ENCODE results near the gene RNF225.

Gene RNF225

DNA sequence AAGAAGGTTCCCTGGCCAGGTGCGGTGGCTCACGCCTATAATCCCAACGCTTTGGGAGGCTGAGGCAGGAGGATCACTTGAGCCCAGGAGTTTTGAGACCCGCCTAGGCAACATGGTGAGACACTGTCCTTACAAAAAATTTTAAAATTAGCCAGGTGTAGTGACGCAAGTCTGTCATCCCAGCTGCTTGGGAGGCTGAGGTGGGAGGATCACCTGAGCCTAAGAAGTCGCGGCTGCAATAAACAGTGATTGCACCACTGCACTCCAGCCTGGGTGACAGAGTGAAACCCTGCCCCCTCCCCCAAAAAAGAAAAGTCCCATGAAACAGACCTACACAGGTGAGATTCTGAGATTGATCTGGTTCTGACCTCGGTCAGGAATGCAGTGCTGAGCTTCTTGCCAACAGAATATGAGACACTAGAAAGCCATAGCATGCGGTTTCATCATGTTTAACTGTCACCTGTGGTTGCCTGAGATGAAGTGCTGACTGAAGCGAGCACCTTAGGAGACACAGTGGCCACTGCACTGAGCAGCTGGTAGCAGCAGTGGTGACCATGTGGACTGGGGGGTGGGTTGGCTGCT, 40.1 kb upstream of the RNF225 start:
- Mint-ChIP-seq H3K4me3 (no peak overlapping the region), H3K9me3 (no peaks in the 10 kb centered on the region), H3K4me1 (ENCODE audit: low read depth) (peaks cover 20% of the 10 kb centered on the region), H3K27me3 (peaks cover 53% of the 10 kb centered on the region), H3K36me3 (ENCODE audit: low read depth) (peaks cover 32% of the 10 kb centered on the region), H3K27ac (no peak overlapping the region)
- intact Hi-C loops (cut with micrococcal nuclease) = no loop called here

DNA sequence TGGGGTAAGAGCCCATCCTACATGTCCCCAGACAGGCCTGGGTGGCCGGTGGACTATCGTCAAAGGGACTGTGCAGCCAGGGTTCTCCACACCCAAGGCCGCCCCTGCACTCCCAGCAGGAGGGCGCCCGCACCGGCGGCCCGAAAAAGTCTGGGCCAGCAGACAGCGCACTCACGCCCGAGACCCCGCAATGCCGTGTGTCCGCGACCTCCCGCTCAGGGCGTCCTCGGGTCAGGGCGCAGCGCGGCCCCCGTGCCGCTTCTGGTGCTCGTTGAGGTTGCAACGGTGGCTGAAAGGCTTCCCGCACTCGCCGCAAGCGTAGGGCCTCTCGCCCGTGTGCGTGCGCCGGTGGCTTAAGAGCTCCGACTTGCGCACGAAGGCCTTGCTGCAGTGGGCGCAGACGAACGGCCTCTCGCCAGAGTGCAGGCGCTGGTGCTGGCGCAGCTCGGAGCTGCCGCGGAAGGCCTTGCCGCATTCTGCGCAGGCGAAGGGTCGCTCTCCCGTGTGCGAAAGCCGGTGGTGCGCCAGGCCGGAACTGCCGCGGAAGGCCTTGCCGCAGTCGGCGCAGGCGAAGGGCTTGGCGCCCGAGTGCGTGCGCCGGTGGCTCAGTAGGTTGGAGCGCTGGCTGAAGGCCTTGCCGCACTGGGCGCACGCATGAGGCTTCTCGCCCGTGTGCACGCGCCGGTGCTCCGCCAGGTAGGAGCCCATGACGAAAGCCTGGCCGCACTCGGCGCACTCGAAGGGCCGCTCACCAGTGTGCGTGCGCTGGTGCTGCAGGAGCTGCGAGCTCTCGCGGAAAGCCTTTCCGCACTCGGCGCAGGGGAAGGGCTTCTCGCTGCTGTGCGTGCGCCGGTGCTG, 39.3 kb upstream of the RNF225 start:
- intact Hi-C loops (cut with micrococcal nuclease) = no loop called here
- H3K27me3 Mint-ChIP-seq = peaks cover 48% of the 10 kb centered on the region
- no peak overlapping the region for H3K27ac Mint-ChIP-seq
- peaks cover 20% of the 10 kb centered on the region for H3K4me1 Mint-ChIP-seq (ENCODE audit: low read depth)
- H3K36me3 Mint-ChIP-seq (ENCODE audit: low read depth) = peaks cover 24% of the 10 kb centered on the region
- no peaks in the 10 kb centered on the region for H3K9me3 Mint-ChIP-seq
- H3K4me3 Mint-ChIP-seq = peak overlapping the region; percentile 37

DNA sequence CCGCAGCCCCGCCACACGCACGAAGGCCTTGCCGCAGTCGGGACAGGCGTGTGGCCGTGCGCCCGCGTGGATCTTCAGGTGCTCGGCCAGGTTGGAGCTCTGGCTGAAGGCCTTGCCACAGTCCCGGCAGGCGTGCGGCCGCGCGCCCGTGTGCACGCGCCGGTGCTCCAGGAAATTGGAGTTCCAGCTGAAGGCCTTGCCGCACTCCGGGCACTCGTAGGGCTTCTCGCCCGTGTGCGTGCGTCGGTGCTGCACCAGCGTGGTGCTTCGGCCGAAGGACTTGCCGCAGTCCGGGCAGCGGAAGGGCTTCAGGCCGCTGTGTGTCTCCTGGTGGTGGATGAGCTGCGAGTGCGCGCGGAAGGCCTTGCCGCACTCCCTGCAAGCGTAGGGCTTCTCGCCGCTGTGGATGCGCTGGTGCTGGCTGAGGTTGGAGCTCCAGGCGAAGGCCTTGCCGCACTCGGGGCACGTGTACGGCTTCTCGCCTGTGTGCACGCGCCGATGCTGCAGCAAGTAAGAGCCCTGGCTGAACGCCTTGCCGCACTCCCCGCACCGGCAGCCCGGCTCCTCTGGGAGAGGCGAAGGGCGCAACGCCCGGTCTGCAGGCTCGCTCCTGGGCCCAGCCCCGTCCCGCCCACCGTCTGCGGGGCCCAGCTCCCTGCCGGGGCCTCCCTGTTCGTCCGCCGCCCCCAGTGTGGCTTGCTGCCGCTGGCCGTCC, 38.5 kb upstream of the RNF225 start:
- Mint-ChIP-seq H3K27me3 (peaks cover 43% of the 10 kb centered on the region), H3K9me3 (no peaks in the 10 kb centered on the region), H3K27ac (no peak overlapping the region), H3K4me3 (peak overlapping the region; percentile 37), H3K4me1 (ENCODE audit: low read depth) (peaks cover 23% of the 10 kb centered on the region), H3K36me3 (ENCODE audit: low read depth) (peaks cover 19% of the 10 kb centered on the region)
- intact Hi-C loops (cut with micrococcal nuclease) = no loop called here

GRCh38 chr19:58357481-58358145, 37.8 kb upstream of the RNF225 start:
- H3K27ac Mint-ChIP-seq = no peak overlapping the region
- H3K27me3 Mint-ChIP-seq = peaks cover 43% of the 10 kb centered on the region
- no peak overlapping the region for H3K4me3 Mint-ChIP-seq
- peaks cover 27% of the 10 kb centered on the region for H3K4me1 Mint-ChIP-seq (ENCODE audit: low read depth)
- H3K9me3 Mint-ChIP-seq = no peaks in the 10 kb centered on the region
- H3K36me3 Mint-ChIP-seq (ENCODE audit: low read depth) = peaks cover 18% of the 10 kb centered on the region
- intact Hi-C loops (cut with micrococcal nuclease) = no loop called here

- peaks cover 29% of the 10 kb centered on the region for H3K4me1 Mint-ChIP-seq (ENCODE audit: low read depth)
- H3K36me3 Mint-ChIP-seq (ENCODE audit: low read depth) = peaks cover 9% of the 10 kb centered on the region
- peak overlapping the region; percentile 98 for H3K27ac Mint-ChIP-seq
- H3K27me3 Mint-ChIP-seq = peaks cover 17% of the 10 kb centered on the region
- intact Hi-C loops (cut with micrococcal nuclease) = loop anchor here (1.0 to 2.0 kb wide), 4 partner anchors 19 to 57 kb away; partner anchors contain the start of genes ERVK3-1 and ZNF837
- no peaks in the 10 kb centered on the region for H3K9me3 Mint-ChIP-seq
- H3K4me3 Mint-ChIP-seq = peak overlapping the region; percentile 96
These were observed 33.6 kb upstream of the RNF225 start for GRCh38 chr19:58361900-58362271.

DNA sequence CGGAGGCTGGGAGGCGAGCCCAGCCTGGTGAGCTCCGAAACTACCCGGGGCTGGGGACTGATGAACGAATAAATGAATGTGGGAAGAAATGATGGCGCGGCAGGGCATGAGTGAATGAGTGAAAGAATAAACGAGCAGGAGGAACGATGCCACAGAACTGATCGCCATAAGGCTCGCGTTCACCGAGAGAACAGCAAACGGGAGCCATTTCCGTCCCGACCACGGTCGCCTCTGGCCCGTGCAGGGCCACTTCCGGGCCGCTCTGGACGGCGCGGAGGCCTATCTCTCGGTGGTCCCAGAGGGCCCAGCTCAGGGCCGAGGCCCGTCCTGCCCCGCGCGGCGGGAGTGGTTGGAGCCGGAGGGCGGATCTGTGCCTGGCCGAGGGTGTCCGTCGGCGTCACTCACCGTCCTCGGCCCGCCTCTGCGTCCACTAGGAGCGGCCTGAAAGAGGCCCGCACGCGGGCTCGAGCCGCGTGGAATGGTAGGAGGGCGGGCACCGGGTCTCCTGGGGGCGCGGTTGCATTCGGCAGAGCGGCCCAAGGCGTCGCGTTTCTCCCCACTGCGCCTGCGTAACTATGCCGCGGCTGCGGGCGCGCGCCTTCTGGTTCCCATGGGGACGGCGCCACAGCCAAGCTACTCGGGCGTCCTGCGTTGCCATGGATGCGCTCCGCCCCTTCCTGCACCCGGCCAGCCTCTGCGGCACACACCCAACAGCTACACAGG, 33.0 kb upstream of the RNF225 start, which contains the start of gene ZNF497:
Gene ZNF497 (minus strand): TSS at position 480 of the 723 bp plus-strand sequence. CDS start 5,116 bp downstream, outside the sequence.
- Mint-ChIP-seq H3K4me3 (peak within 1 kb of the TSS; percentile 96), H3K9me3 (no peaks in the 10 kb centered on the region), H3K27me3 (peaks cover 12% of the 10 kb centered on the region), H3K4me1 (ENCODE audit: low read depth) (peaks cover 24% of the 10 kb centered on the region), H3K27ac (peak within 1 kb of the TSS; percentile 98), H3K36me3 (ENCODE audit: low read depth) (peaks cover 9% of the 10 kb centered on the region)
- intact Hi-C loops (cut with micrococcal nuclease) = loop anchor here (1.0 to 2.0 kb wide), 4 partner anchors 18 to 58 kb away; partner anchors contain the start of genes ERVK3-1 and ZNF837

- no peaks in the 10 kb centered on the region for H3K27me3 Mint-ChIP-seq
- no peak overlapping the region for H3K4me3 Mint-ChIP-seq
- intact Hi-C loops (cut with micrococcal nuclease) = no loop called here
- H3K36me3 Mint-ChIP-seq (ENCODE audit: low read depth) = peaks cover 9% of the 10 kb centered on the region
- H3K4me1 Mint-ChIP-seq (ENCODE audit: low read depth) = peaks cover 20% of the 10 kb centered on the region
- H3K27ac Mint-ChIP-seq = peak overlapping the region; percentile 39
- H3K9me3 Mint-ChIP-seq = no peaks in the 10 kb centered on the region
These were observed 31.3 kb upstream of the RNF225 start for GRCh38 chr19:58364146-58364545.

- peaks cover 7% of the 10 kb centered on the region for H3K36me3 Mint-ChIP-seq (ENCODE audit: low read depth)
- no peaks in the 10 kb centered on the region for H3K27me3 Mint-ChIP-seq
- no peak overlapping the region for H3K4me3 Mint-ChIP-seq
- no peak overlapping the region for H3K27ac Mint-ChIP-seq
- no peaks in the 10 kb centered on the region for H3K9me3 Mint-ChIP-seq
- H3K4me1 Mint-ChIP-seq (ENCODE audit: low read depth) = peaks cover 17% of the 10 kb centered on the region
- intact Hi-C loops (cut with micrococcal nuclease) = no loop called here
These were observed 28.6 kb upstream of the RNF225 start for GRCh38 chr19:58366585-58367430.

- Mint-ChIP-seq H3K4me3 (no peak overlapping the region), H3K27ac (no peak overlapping the region), H3K36me3 (ENCODE audit: low read depth) (no peaks in the 10 kb centered on the region), H3K27me3 (no peaks in the 10 kb centered on the region), H3K9me3 (no peaks in the 10 kb centered on the region), H3K4me1 (ENCODE audit: low read depth) (peaks cover 9% of the 10 kb centered on the region)
- intact Hi-C loops (cut with micrococcal nuclease) = no loop called here
These were observed 27.6 kb upstream of the RNF225 start for GRCh38 chr19:58367698-58368454.

GRCh38 chr19:58368561-58369360, 26.7 kb upstream of the RNF225 start:
- H3K27ac Mint-ChIP-seq = no peak overlapping the region
- H3K4me3 Mint-ChIP-seq = no peak overlapping the region
- H3K36me3 Mint-ChIP-seq (ENCODE audit: low read depth) = no peaks in the 10 kb centered on the region
- no peaks in the 10 kb centered on the region for H3K27me3 Mint-ChIP-seq
- intact Hi-C loops (cut with micrococcal nuclease) = no loop called here
- H3K9me3 Mint-ChIP-seq = no peaks in the 10 kb centered on the region
- H3K4me1 Mint-ChIP-seq (ENCODE audit: low read depth) = peaks cover 6% of the 10 kb centered on the region

DNA sequence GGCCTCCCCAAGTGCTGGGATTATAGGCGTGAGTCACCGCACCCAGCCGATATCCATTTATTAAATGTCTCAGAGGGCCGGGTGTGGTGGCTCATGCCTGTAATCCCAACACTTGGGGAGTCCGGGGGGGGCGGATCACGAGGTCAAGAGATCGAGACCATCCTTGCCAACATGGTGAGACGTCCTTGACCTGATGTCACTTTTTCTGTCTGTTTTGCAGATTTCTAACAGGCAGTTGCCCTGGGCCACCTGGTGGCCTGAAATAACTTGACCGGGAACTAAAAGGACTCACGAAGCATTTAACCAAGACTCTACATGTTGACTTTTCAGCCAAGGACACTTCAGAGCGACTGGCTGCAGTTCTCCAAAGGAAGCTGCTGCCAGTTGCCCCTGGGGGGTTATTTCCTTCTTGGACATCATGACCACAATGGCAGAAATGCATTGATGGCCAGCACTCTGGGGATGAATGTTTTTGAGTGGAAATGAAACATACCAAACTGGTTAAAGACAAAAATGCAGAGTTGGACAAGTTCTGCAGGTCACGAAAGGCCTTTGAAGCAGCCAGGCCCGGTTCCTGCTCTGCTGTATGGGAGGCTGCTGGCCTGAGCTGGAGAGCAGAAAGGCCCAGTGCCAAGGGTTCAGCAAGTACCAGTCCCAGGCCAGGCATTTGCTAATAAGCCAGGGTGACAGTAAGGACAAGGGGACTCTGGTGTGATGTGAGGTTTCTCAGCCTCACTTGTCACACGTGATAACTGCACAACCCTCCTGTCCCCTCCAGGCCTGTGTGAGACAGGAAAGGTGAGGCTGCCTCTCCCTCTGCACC, 22.9 kb upstream of the RNF225 start:
- Mint-ChIP-seq H3K36me3 (ENCODE audit: low read depth) (no peaks in the 10 kb centered on the region), H3K27ac (no peak overlapping the region), H3K4me3 (no peak overlapping the region), H3K9me3 (no peaks in the 10 kb centered on the region), H3K27me3 (no peaks in the 10 kb centered on the region), H3K4me1 (ENCODE audit: low read depth) (no peaks in the 10 kb centered on the region)
- intact Hi-C loops (cut with micrococcal nuclease) = no loop called here

All from dendritic cell treated with granulocyte-macrophage colony-stimulating factor and Interleukin-4, amounts not matched to agents 40 ng/mL and 50 ng/mL, for 4 days (primary cell).